Gastroesophageal sphincter (tissue), 4 donors: ENCODE data around the gene TIMP4. TPM values are rescaled to one million over a fixed set of nuclear protein-coding genes. Genes with fewer than 3 reads are reported as not detected.

Source experiments
- ATAC-seq: fragments of 150-250 bp; one replicate; pipeline ENCODE4 v1.9.1; 2016; ENCODE audit warnings: mild to moderate bottlenecking, moderate library complexity
- H3K27ac ChIP-seq, 4 donors: fragments of 200-600 bp; sonication (generic) in 3 of 4; 1 replicate in 3 of 4; 2 replicates in 1 of 4; pipeline ENCODE4 v1.5.1; 2016 to 2019
- H3K27me3 ChIP-seq: fragments of 200-600 bp; sonication (generic); one replicate; pipeline ENCODE4 v1.5.1; 2019
- H3K36me3 ChIP-seq, 2 donors: fragments of 200-600 bp; sonication (generic); one replicate each; pipeline ENCODE4 v1.5.1; 2019; ENCODE audit warnings: control low read depth in 1 of 2
- H3K4me1 ChIP-seq, 3 donors: fragments of 200-600 bp; sonication (generic); 1 replicate in 2 of 3; 2 replicates in 1 of 3; pipeline ENCODE4 v1.5.1; 2016 to 2019; ENCODE audit warnings: control low read depth in 2 of 3
- H3K4me3 ChIP-seq, 2 donors: fragments of 200-600 bp; sonication (generic); one replicate each; pipeline ENCODE4 v1.5.1; 2019; ENCODE audit warnings: mild to moderate bottlenecking in 1 of 2, moderate library complexity in 1 of 2
- H3K9me3 ChIP-seq, 3 donors: fragments of 200-600 bp; sonication (generic); one replicate each; pipeline ENCODE4 v1.5.1; 2017 to 2019; ENCODE audit warnings: control low read depth in 2 of 3
- EP300 ChIP-seq: sonication (generic); formaldehyde crosslinking; IDR thresholded peaks from one replicate; pipeline ENCODE4 v1.6.1; 2017; ENCODE audit warnings: antibody characterized with exemption, mild to moderate bottlenecking
- POLR2A ChIP-seq, 2 donors: fragments of 450-650 bp; IDR thresholded peaks; one replicate each; pipeline ENCODE4 v1.6.1; 2017; ENCODE audit warnings: antibody characterized with exemption in 2 of 2, mild to moderate bottlenecking in 2 of 2, moderate library complexity in 1 of 2
- POLR2AphosphoS5 ChIP-seq: sonication (generic); formaldehyde crosslinking; IDR thresholded peaks from one replicate; pipeline ENCODE4 v1.6.1; 2017; ENCODE audit warnings: antibody characterized with exemption
- WGBS, 2 donors: methylation state at CpG; one replicate each; pipeline ENCODE4 v1.1.5; 2018; ENCODE audit warnings: low coverage in 1 of 2; 5-methylcytosine and 5-hydroxymethylcytosine counted together
- total RNA-seq, 4 donors: library from RNA; depleted of rRNA; stranded (reverse); fragments of >200 nt; gene quantifications; one replicate each; pipeline ENCODE4 v1.1.0, GENCODE V29; 2016
- TF ChIP-seq, protein P1 (sequence below), 4 experiments: fragments of 200-600 bp in 2 of 4; fragments of 450-650 bp in 2 of 4; sonication (generic) in 1 of 4; IDR thresholded peaks; one replicate each; pipeline ENCODE4 v1.5.1; 2017 to 2019; ENCODE audit warnings: antibody characterized with exemption in 4 of 4, mild to moderate bottlenecking in 2 of 4, moderate library complexity in 2 of 4

Gene TIMP4
- total RNA-seq, 4 donors from 2014 or later, result 16.5 to 35.1 (median 29.2) TPM

DNA sequence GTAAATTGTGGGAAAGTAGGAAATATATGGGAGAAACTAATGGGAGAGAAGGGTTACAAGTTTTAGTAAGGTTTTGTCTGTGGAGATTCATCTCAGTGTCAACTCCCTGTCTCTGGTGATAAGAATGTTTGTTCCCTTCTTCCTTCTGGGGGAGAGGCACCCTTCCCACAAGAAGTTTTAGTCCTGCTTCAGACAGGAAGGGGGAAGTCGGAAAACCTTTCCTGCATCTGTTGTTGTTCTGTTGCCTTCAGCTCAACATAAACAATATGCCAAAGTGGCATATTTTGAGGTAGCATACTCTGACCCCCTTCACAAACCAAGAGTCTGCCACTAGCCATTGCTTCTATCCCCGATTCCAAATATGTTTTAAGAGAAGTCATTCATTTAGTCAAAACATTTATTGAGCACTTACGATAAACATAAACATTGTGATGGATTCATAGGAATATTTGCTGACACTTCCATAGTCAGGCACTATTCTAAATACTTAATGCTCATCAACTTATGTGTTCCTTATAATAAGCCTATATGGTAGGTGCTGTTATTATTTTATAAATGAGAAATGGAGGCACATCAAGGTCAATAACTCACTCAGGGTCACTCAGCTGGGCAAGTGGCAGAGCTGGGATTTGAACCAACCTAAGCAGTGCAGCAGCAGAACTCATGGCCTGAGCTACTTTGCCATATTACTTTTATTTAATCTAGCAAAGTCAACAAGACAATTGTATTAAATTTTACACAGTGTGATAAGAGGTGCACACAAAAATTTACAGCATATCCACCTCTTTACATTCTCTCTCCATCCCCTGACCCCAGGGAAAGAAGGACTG is 34.2 kb upstream of the TIMP4 start:
- TF ChIP-seq, protein P1, sequence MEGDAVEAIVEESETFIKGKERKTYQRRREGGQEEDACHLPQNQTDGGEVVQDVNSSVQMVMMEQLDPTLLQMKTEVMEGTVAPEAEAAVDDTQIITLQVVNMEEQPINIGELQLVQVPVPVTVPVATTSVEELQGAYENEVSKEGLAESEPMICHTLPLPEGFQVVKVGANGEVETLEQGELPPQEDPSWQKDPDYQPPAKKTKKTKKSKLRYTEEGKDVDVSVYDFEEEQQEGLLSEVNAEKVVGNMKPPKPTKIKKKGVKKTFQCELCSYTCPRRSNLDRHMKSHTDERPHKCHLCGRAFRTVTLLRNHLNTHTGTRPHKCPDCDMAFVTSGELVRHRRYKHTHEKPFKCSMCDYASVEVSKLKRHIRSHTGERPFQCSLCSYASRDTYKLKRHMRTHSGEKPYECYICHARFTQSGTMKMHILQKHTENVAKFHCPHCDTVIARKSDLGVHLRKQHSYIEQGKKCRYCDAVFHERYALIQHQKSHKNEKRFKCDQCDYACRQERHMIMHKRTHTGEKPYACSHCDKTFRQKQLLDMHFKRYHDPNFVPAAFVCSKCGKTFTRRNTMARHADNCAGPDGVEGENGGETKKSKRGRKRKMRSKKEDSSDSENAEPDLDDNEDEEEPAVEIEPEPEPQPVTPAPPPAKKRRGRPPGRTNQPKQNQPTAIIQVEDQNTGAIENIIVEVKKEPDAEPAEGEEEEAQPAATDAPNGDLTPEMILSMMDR (IDR thresholded peaks at IDR 0.05), result no peak
- TF ChIP-seq POLR2A (IDR thresholded peaks at IDR 0.05) (no peak), POLR2AphosphoS5 (no peak), EP300 (no peak)
- H3K27me3 ChIP-seq, result no peaks in the 10 kb centered on the region
- WGBS, 2 donors, result 74 to 78% methylated on average over 3 of the region's 3 CpGs
- H3K4me3 ChIP-seq, result no peak overlapping the region
- no peaks in the 10 kb centered on the region for H3K9me3 ChIP-seq
- ATAC-seq, result no peak
- H3K4me1 ChIP-seq, result peaks cover 6 to 35% (median 6%) of the 10 kb centered on the region in 3 donors
- no peaks in the 10 kb centered on the region for H3K36me3 ChIP-seq
- peak overlapping the region in 1 of 4 donors; percentile 25 for H3K27ac ChIP-seq

DNA sequence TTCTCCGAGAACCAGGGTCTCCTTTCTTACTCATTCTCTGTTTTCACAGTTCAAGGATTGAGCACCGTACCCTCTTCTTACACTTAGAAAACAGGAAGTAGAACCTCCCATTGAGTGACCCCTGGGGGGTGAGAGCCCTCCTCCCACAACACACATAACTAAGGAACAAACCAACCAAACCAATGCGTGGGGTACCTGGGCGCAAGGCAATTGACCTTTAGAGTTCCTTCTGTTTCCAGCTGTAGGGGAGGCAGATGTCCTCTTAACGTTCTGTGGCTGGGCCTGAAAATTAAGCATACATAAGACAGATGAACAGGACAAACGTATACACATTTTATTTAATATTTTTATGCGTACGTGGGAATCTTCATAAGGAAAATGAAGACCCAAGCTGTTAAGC is 33.5 kb upstream of the TIMP4 start:
- no peak for TF ChIP-seq POLR2AphosphoS5
- TF ChIP-seq, protein P1 (IDR thresholded peaks at IDR 0.05), result no peak
- no peak for TF ChIP-seq EP300
- no peak for TF ChIP-seq POLR2A (IDR thresholded peaks at IDR 0.05)
- no peak for ATAC-seq
- 64 to 87% methylated on average over 4 to 8 of the region's 8 CpGs for whole genome bisulfite sequencing, 2 donors
- Histone ChIP-seq H3K27ac (no peak overlapping the region), H3K9me3 (no peaks in the 10 kb centered on the region), H3K4me1 (peaks cover 6 to 42% (median 6%) of the 10 kb centered on the region in 3 donors), H3K27me3 (no peaks in the 10 kb centered on the region), H3K4me3 (no peak overlapping the region), H3K36me3 (no peaks in the 10 kb centered on the region)

DNA sequence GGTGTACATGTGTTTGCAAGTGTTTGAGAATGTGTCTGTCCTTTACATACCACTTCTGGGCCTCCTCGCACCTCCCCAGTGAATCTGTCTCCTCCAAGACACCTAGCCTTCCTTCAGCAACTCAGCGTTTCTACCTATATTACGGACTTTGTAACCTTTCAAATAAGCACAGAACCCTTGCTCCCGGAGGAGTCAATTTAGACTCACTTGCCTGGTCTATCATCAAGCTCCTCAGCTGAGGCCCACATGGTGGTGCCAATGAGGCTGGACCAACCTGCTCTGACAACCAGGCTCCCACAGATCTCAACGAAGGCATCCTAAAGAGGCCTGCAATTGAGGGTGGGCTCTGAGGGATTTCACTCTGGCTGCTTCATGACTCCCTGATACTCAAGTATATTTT is 32.8 kb upstream of the TIMP4 start:
- no peaks in the 10 kb centered on the region for H3K9me3 ChIP-seq
- ATAC-seq, result no peak
- TF ChIP-seq POLR2AphosphoS5 (no peak), EP300 (no peak), POLR2A (IDR thresholded peaks at IDR 0.05) (no peak)
- TF ChIP-seq, protein P1 (IDR thresholded peaks at IDR 0.05), result no peak
- no peak overlapping the region for H3K27ac ChIP-seq
- H3K4me3 ChIP-seq, result no peak overlapping the region
- H3K36me3 ChIP-seq, result no peaks in the 10 kb centered on the region
- peaks cover 6 to 42% (median 6%) of the 10 kb centered on the region in 3 donors for H3K4me1 ChIP-seq
- H3K27me3 ChIP-seq, result no peaks in the 10 kb centered on the region
- 94 to 95% methylated on average over 3 of the region's 5 CpGs for WGBS, 2 donors

DNA sequence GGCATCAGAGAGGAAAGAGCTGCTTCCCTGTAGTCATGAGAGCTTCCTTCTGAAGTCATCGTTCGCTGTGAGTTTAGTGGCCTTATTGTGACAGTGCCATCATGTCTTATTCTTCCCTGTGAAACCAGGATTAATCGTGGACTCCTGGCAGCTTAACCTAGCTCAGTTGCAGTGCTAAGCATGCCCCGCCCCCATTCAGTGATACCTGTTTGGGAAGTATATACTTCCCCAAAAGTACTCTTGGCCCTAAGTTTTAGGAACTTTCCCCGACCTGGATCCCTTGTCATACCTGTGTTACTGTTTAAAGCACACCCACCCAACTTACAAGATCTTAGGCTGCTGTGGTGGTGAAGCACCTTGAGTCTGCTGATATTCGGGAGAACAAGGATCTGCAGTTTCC is 32.1 kb upstream of the TIMP4 start:
- no peak overlapping the region for H3K27ac ChIP-seq
- no peaks in the 10 kb centered on the region for H3K27me3 ChIP-seq
- TF ChIP-seq POLR2AphosphoS5, result no peak
- no peak for TF ChIP-seq EP300
- TF ChIP-seq, protein P1 (IDR thresholded peaks at IDR 0.05), result no peak
- TF ChIP-seq POLR2A (IDR thresholded peaks at IDR 0.05), result no peak
- H3K4me3 ChIP-seq, result no peak overlapping the region
- H3K4me1 ChIP-seq, result peaks cover 6 to 42% (median 6%) of the 10 kb centered on the region in 3 donors
- ATAC-seq, result no peak
- WGBS, 2 donors, result 60 to 83% methylated on average over 1 to 5 of the region's 6 CpGs
- H3K36me3 ChIP-seq, result no peaks in the 10 kb centered on the region
- H3K9me3 ChIP-seq, result no peaks in the 10 kb centered on the region

DNA sequence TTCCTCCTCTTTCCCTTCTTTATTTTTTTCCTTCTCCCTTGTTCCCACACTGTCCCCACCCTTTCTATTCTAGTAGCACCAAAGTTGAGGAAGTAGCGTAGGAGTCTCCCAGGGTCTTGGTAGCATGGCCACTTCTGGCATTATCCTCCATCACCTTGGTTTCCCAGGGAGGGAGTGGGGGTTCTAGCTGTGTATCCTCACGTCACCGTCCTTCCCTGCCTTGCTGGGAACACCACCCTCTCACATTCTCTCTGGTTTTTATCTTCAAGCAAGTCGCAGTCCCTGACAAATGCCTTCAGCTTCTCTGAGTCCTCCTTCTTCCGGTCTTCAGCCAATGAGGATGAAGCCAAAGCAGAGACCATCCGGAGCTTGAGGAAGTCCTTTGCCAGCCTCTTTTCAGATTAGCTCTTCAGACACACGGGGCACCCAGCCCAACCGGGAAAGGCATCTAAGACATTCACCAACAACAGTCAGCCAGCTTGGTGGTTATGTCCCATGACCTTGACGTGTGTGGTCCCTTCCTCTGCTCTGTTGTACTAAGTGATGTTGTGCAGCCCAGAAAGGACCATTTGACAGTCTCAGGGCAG is 31.6 kb upstream of the TIMP4 start:
- Histone ChIP-seq H3K9me3 (no peaks in the 10 kb centered on the region), H3K4me3 (no peak overlapping the region), H3K27me3 (no peaks in the 10 kb centered on the region), H3K36me3 (no peaks in the 10 kb centered on the region), H3K4me1 (peaks cover 6 to 40% (median 6%) of the 10 kb centered on the region in 3 donors), H3K27ac (no peak overlapping the region)
- no peak for ATAC-seq
- TF ChIP-seq POLR2A (IDR thresholded peaks at IDR 0.05) (no peak), POLR2AphosphoS5 (no peak), EP300 (no peak)
- TF ChIP-seq, protein P1 (IDR thresholded peaks at IDR 0.05), result no peak
- WGBS, 2 donors, result 71 to 80% methylated on average over 3 to 6 of the region's 9 CpGs
